GM12892 (cell line): ENCODE measurements around the gene DQX1.

Experiments
- DNase-seq: peaks from one replicate; pipeline ENCODE4 v3.0.0; 2011; ENCODE audit not compliant: insufficient read length
- FAIRE-seq: peaks from 2 replicates; lab custom pipeline; 2011; peaks lifted over from hg19 to GRCh38; lab: Jason Lieb, UNC
- POLR2A ChIP-seq: IDR thresholded peaks from 2 replicates; pipeline ENCODE4 v1.6.1; 2011; ENCODE audit warnings: low read depth, low read length, control low read depth
- POLR2AphosphoS5 ChIP-seq: IDR thresholded peaks from 2 replicates; pipeline ENCODE4 v1.6.1; 2011; ENCODE audit warnings: low read depth, low read length, control low read depth
- TAF1 ChIP-seq: IDR thresholded peaks from 2 replicates; pipeline ENCODE4 v1.6.1; 2011; ENCODE audit warnings: low read depth, mild to moderate bottlenecking, control low read depth, low read length, borderline replicate concordance

DQX1 gene

GRCh38 chr2:74513605-74514367, 12.2 kb downstream of the DQX1 start:
- TF ChIP-seq POLR2A (no peak), TAF1 (no peak), POLR2AphosphoS5 (no peak)
- DNase-seq (no peak), FAIRE-seq (peak; percentile 69)

DNA sequence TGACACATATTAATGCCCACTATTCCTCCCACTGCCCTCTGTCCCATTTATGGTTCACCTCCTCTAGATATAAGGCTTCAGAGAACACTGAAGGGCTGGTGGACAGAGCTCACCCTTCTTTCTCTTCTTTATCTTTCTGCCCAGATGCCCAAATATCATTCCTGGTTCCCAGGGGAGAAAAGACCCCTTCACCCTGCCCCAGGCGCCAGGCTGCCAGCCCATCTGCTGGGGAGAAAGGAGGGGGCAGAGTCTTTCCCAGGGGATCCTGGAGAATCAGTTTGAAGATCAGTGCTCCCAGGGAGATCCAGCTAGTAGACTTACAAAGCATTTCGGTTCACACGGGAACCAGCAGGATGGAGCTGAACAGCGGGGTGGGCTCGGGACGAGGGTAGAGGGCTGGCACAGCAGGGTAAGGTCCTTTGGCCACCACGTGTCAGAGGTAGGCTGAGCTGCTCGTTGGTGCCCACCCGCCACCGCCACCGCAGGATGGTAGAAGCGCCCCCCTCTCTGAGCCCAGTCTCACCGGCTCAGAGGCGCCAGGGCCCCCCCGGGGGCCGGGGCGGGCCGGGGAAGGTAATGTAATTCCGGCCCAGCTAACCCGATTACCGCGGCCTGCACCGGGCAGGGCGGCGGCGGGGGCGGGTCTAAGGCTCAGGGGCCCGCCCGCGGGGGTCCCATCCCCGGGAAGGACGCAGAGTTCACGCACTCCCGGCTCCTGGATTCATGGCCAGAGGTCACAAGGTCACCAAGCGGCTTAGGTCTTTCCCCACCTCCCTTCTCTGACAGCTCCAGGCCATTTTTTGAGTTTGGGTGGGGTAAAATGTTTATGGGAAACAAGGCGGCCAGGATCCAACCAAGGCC, 13.1 kb downstream of the DQX1 start:
- FAIRE-seq (no peak), DNase-seq (no peak)
- TF ChIP-seq TAF1, result no peak
- no peak for TF ChIP-seq POLR2AphosphoS5
- no peak for TF ChIP-seq POLR2A

- no peak for TF ChIP-seq TAF1
- no peak for TF ChIP-seq POLR2AphosphoS5
- no peak for TF ChIP-seq POLR2A
- DNase-seq, result no peak
Observed at GRCh38 chr2:74511104-74511989, 14.7 kb downstream of the DQX1 start.

GRCh38 chr2:74510272-74510671, 15.8 kb downstream of the DQX1 start:
- no peak for DNase-seq
- no peak for TF ChIP-seq TAF1
- no peak for TF ChIP-seq POLR2AphosphoS5
- TF ChIP-seq POLR2A, result no peak
- FAIRE-seq, result no peak

More at GRCh38 chr2:74511104-74511989, 14.7 kb downstream of the DQX1 start:
- FAIRE-seq, result no peak

GRCh38 chr2:74507926-74508520, 18.0 kb downstream of the DQX1 start:
- FAIRE-seq, result no peak
- TF ChIP-seq POLR2AphosphoS5 (no peak), TAF1 (no peak), POLR2A (no peak)
- DNase-seq, result no peak

GRCh38 chr2:74507145-74507925, 18.7 kb downstream of the DQX1 start, which contains the start of gene PCGF1:
PCGF1 (minus strand) TSS chr2:74507695; CDS start chr2:74507668, 27 bp downstream.
- DNase-seq (peak; percentile 93), FAIRE-seq (peak; percentile 99)
- TF ChIP-seq POLR2A, result peak; percentile 87
- peak; percentile 85 for TF ChIP-seq POLR2AphosphoS5
- TF ChIP-seq TAF1, result peak; percentile 83

- DNase-seq, result no peak
- no peak for FAIRE-seq
- TF ChIP-seq POLR2AphosphoS5 (no peak), TAF1 (no peak), POLR2A (no peak)
Observed at GRCh38 chr2:74505448-74506246, 20.4 kb downstream of the DQX1 start.

DNA sequence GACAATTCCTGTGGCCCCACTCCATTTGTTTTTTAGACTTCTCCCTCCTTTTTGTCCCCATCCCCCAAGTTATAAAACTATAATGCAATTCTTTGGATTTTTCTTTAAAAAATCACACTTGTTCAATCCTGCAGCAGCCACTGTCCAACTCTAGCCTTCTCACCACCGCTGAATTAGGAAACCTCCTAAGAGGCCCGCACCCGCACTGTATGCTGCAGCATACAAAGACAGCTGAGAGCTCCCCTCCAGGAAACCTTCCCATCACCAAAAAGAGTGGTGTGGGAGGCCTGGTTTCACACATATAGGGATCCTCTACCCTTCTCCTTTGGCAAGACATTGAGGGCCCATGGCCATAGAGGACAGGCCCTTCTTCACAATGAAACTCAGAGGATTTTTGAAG, 21.4 kb downstream of the DQX1 start:
- DNase-seq, result no peak
- no peak for FAIRE-seq
- no peak for TF ChIP-seq TAF1

GRCh38 chr2:74503506-74504475, 22.2 kb downstream of the DQX1 start:
- DNase-seq (no peak), FAIRE-seq (no peak)
- TF ChIP-seq POLR2AphosphoS5 (0 out of 2 replicates have a peak, but pooled peaks have one; percentile 18), TAF1 (no peak)
